IMR-90 (cell line): ENCODE measurements around the gene TTC29. TPM values are rescaled to one million over a fixed set of nuclear protein-coding genes. Genes with fewer than 3 reads are reported as not detected.

Source experiments
- ATAC-seq: fragments of 200-7000 bp; cut with Tn5 transposase; 2 replicates; pipeline ENCODE4 v1.9.1; 2020; ENCODE audit warnings: low read depth, mild to moderate bottlenecking, moderate library complexity
- BruUV-seq: library from RNA; stranded (reverse); fragments of 400-500 nt; replicated peaks from 2 replicates; lab custom pipeline; 2021; lab: Mats Ljungman, UMichigan
- CTCF ChIA-PET: fragments of 300-600 bp; formaldehyde crosslinking; extraction: SDS; loops from one replicate; lab custom pipeline; 2021; ENCODE audit warnings: antibody characterized with exemption; lab: Yijun Ruan, JAX
- POLR2A ChIA-PET: fragments of 300-600 bp; sonication (Branson Sonifier 250); formaldehyde crosslinking; loops from one replicate; lab custom pipeline; 2022; ENCODE audit warnings: antibody characterized with exemption; ENCODE audit not compliant: unreplicated experiment; lab: Charles Lee
- DNase-seq: peaks from one replicate; pipeline ENCODE4 v3.0.0; 2013
- H2AFZ ChIP-seq: replicated peaks from 2 replicates; pipeline ENCODE3; 2013; ENCODE audit warnings: low read length, mild to moderate bottlenecking; ENCODE audit not compliant: poor library complexity
- H2AK5ac ChIP-seq: 2 replicates; pipeline ENCODE4 v1.6.1; 2013; ENCODE audit warnings: low read depth, low read length, inconsistent platforms
- H2AK9ac ChIP-seq: replicated peaks from 2 replicates; pipeline ENCODE3; 2013; ENCODE audit warnings: mild to moderate bottlenecking, low read depth, low read length, moderate library complexity; ENCODE audit not compliant: poor library complexity
- H2BK120ac ChIP-seq: 2 replicates; pipeline ENCODE4 v1.6.1; 2013; ENCODE audit warnings: low read depth, low read length, inconsistent platforms
- H2BK15ac ChIP-seq: 3 replicates; pipeline ENCODE4 v1.6.1; 2013; ENCODE audit warnings: low read depth, low read length, inconsistent platforms
- H2BK20ac ChIP-seq: 2 replicates; pipeline ENCODE4 v1.6.1; 2013; ENCODE audit warnings: low read depth, mild to moderate bottlenecking, inconsistent platforms, low read length, moderate library complexity
- H2BK5ac ChIP-seq: 2 replicates; pipeline ENCODE4 v1.6.1; 2013; ENCODE audit warnings: mild to moderate bottlenecking, low read depth, low read length, inconsistent platforms; ENCODE audit not compliant: poor library complexity, severe bottlenecking
- H3K14ac ChIP-seq: replicated peaks from 2 replicates; pipeline ENCODE4 v1.6.1; 2013; ENCODE audit warnings: low read depth, low read length, inconsistent platforms
- H3K18ac ChIP-seq: 2 replicates; pipeline ENCODE4 v1.6.1; 2013; ENCODE audit warnings: low read depth, low read length, control low read depth
- H3K23ac ChIP-seq: 2 replicates; pipeline ENCODE4 v1.6.1; 2013; ENCODE audit warnings: low read depth, low read length, inconsistent platforms
- H3K27ac ChIP-seq: 2 replicates; pipeline ENCODE4 v1.5.1; 2013; ENCODE audit warnings: mild to moderate bottlenecking, control low read depth, low read length; ENCODE audit not compliant: insufficient read depth
- H3K27me3 ChIP-seq: 2 replicates; pipeline ENCODE4 v1.6.1; 2013; ENCODE audit warnings: low read length; ENCODE audit not compliant: control insufficient read depth, insufficient read depth
- H3K36me3 ChIP-seq: 2 replicates; pipeline ENCODE4 v1.6.1; 2013; ENCODE audit warnings: low read length, mixed read lengths; ENCODE audit not compliant: control insufficient read depth, insufficient read depth
- H3K4ac ChIP-seq: 2 replicates; pipeline ENCODE4 v1.6.1; 2013; ENCODE audit warnings: low read depth, low read length, inconsistent platforms
- H3K4me1 ChIP-seq: 2 replicates; pipeline ENCODE4 v1.6.1; 2013; ENCODE audit warnings: low read length, mixed read lengths; ENCODE audit not compliant: control insufficient read depth, insufficient read depth
- H3K4me2 ChIP-seq: 2 replicates; pipeline ENCODE4 v1.6.1; 2013; ENCODE audit warnings: low read depth, mild to moderate bottlenecking, control low read depth, low read length, moderate library complexity
- H3K4me3 ChIP-seq: 2 replicates; pipeline ENCODE4 v1.5.1; 2013; ENCODE audit warnings: low read depth, mild to moderate bottlenecking, control low read depth, low read length, moderate library complexity; ENCODE audit not compliant: insufficient read depth
- H3K56ac ChIP-seq: 2 replicates; pipeline ENCODE4 v1.6.1; 2013; ENCODE audit warnings: low read length, inconsistent platforms; ENCODE audit not compliant: insufficient read depth; ENCODE audit errors: extremely low read depth
- H3K79me1 ChIP-seq, 2 experiments: 2 replicates each; pipeline ENCODE4 v1.6.1; 2013; ENCODE audit warnings: low read length in 2 of 2, inconsistent platforms in 1 of 2, low read depth in 1 of 2
- H3K9ac ChIP-seq: 2 replicates; pipeline ENCODE4 v1.6.1; 2013; ENCODE audit warnings: low read depth, low read length, control low read depth
- H3K9me1 ChIP-seq: 2 replicates; pipeline ENCODE4 v1.6.1; 2013; ENCODE audit warnings: low read length, inconsistent platforms; ENCODE audit not compliant: insufficient read depth
- H3K9me3 ChIP-seq: 2 replicates; pipeline ENCODE4 v1.6.1; 2013; ENCODE audit warnings: low read length; ENCODE audit not compliant: control insufficient read depth, insufficient read depth
- H4K20me1 ChIP-seq: 2 replicates; pipeline ENCODE4 v1.6.1; 2013; ENCODE audit warnings: low read length, inconsistent platforms; ENCODE audit not compliant: insufficient read depth
- H4K5ac ChIP-seq: 2 replicates; pipeline ENCODE4 v1.6.1; 2013; ENCODE audit warnings: mild to moderate bottlenecking, low read depth, low read length, control low read depth
- H4K8ac ChIP-seq, 2 experiments: 2 replicates each; pipeline ENCODE4 v1.6.1; 2013; ENCODE audit warnings: low read depth in 2 of 2, low read length in 2 of 2, control low read depth in 1 of 2, inconsistent platforms in 1 of 2
- H4K91ac ChIP-seq: 2 replicates; pipeline ENCODE4 v1.6.1; 2013; ENCODE audit warnings: low read depth, low read length, inconsistent platforms; ENCODE audit not compliant: insufficient read depth
- CHD1 ChIP-seq: IDR thresholded peaks from 2 replicates; pipeline ENCODE4 v1.6.1; 2012; ENCODE audit warnings: low read depth, low read length, improper control_type of control experiment
- MAZ ChIP-seq: IDR thresholded peaks from 2 replicates; pipeline ENCODE4 v1.6.1; 2012; ENCODE audit warnings: low read depth, mild to moderate bottlenecking, low read length, improper control_type of control experiment, moderate library complexity, borderline replicate concordance
- RCOR1 ChIP-seq: IDR thresholded peaks from 2 replicates; pipeline ENCODE4 v1.6.1; 2012; ENCODE audit warnings: mild to moderate bottlenecking, low read length, improper control_type of control experiment; ENCODE audit not compliant: insufficient replicate concordance
- dilution Hi-C: fragments of 300-500 bp; cut with HindIII; formaldehyde crosslinking; loops from one replicate; pipeline ENCODE4 v1.14.3; 2018; ENCODE audit warnings: low sequenced_read_pairs; ENCODE audit not compliant: unreplicated experiment
- in situ Hi-C: fragments of 300-500 bp; cut with MboI; formaldehyde crosslinking; loops from 3 replicates; pipeline ENCODE4 v1.14.3; 2019; ENCODE audit warnings: low sequenced_read_pairs, inconsistent platforms, mixed read lengths
- intact Hi-C: fragments of 100-400 bp; cut with micrococcal nuclease; formaldehyde crosslinking; loops from 2 replicates; pipeline ENCODE4 v1.10.0; 2022
- polyA plus RNA-seq, 3 experiments: library from polyadenylated mRNA; depleted of rRNA; stranded (reverse); fragments of >200 nt; gene quantifications; 2 replicates each; pipeline ENCODE4 v1.2.3, GENCODE V29; 2012; ENCODE audit warnings: low replicate concordance in 1 of 3
- total RNA-seq: library from RNA; depleted of rRNA; stranded (reverse); fragments of >200 nt; gene quantifications from 2 replicates; pipeline ENCODE4 v1.2.3, GENCODE V29; 2012
- TF ChIP-seq, protein P1 (sequence below): conservative IDR thresholded peaks from 2 replicates; pipeline ENCODE4 v1.5.1; 2012; ENCODE audit warnings: mild to moderate bottlenecking, low read depth, low read length, improper control_type of control experiment

Gene TTC29
- total and polyA plus RNA-seq, 2 of the 4 experiments (the other 2 are of a cell fraction), result not detected

DNA sequence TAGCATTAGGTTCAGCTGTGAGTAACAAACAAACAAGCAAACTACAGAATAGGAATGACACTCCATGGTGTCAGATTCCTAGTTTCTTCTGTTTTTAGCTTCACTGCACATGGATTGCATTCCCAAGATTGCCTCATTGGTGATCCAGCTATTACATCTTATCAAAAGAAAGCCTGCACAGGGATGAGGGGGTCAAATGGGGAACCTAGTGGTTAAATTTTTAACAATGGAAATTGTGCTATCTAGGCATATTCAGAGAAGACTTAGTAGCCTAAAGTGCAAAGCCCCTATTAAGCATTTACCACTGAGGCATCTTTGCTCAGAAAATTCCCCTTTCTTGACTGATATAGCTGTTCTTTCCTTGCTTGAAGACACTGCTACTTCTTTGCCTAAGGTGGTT lies 3.9 kb upstream of the TTC29 start:
- H2AK5ac ChIP-seq, result no peak overlapping the region
- no peak for ATAC-seq
- H3K9me1 ChIP-seq, result no peaks in the 10 kb centered on the region
- H3K9ac ChIP-seq, result no peak overlapping the region
- TF ChIP-seq RCOR1, result no peak
- TF ChIP-seq CHD1, result no peak
- TF ChIP-seq, protein P1, sequence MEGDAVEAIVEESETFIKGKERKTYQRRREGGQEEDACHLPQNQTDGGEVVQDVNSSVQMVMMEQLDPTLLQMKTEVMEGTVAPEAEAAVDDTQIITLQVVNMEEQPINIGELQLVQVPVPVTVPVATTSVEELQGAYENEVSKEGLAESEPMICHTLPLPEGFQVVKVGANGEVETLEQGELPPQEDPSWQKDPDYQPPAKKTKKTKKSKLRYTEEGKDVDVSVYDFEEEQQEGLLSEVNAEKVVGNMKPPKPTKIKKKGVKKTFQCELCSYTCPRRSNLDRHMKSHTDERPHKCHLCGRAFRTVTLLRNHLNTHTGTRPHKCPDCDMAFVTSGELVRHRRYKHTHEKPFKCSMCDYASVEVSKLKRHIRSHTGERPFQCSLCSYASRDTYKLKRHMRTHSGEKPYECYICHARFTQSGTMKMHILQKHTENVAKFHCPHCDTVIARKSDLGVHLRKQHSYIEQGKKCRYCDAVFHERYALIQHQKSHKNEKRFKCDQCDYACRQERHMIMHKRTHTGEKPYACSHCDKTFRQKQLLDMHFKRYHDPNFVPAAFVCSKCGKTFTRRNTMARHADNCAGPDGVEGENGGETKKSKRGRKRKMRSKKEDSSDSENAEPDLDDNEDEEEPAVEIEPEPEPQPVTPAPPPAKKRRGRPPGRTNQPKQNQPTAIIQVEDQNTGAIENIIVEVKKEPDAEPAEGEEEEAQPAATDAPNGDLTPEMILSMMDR, result no peak
- no peak for TF ChIP-seq MAZ
- no peaks in the 10 kb centered on the region for H3K36me3 ChIP-seq
- no peak overlapping the region for H2AK9ac ChIP-seq
- no peak overlapping the region for H3K4me2 ChIP-seq
- H2BK120ac ChIP-seq, result no peak overlapping the region
- no peak overlapping the region for H3K4ac ChIP-seq
- no peak overlapping the region for H2BK5ac ChIP-seq
- H3K23ac ChIP-seq, result no peak overlapping the region
- dilution Hi-C loops (no loop called here), intact Hi-C loops (no loop called here), in situ Hi-C loops (no loop called here)
- no TSS peak for BruUV-seq
- peaks cover 8% of the 10 kb centered on the region for H3K27me3 ChIP-seq
- ChIA-PET CTCF (no interaction called here), POLR2A (no interaction called here)
- no peak for DNase-seq
- no peak overlapping the region for H2BK15ac ChIP-seq
- no peaks in the 10 kb centered on the region for H3K4me1 ChIP-seq
- no peak overlapping the region for H3K14ac ChIP-seq
- no peak overlapping the region for H4K91ac ChIP-seq
- H3K27ac ChIP-seq, result no peak overlapping the region
- H2AFZ ChIP-seq, result no peak overlapping the region
- H3K18ac ChIP-seq, result no peak overlapping the region
- no peak overlapping the region for H2BK20ac ChIP-seq
- H3K4me3 ChIP-seq, result no peak overlapping the region
- H3K79me1 ChIP-seq, result no peaks in the 10 kb centered on the region
- no peaks in the 10 kb centered on the region for H3K9me3 ChIP-seq
- H4K20me1 ChIP-seq, result no peaks in the 10 kb centered on the region
- no peak overlapping the region for H4K5ac ChIP-seq
- no peak overlapping the region for H3K56ac ChIP-seq
- no peak overlapping the region for H4K8ac ChIP-seq
